WTC11 (cell line): ENCODE results near the gene PERP. TPM values are rescaled to one million over a fixed set of nuclear protein-coding genes. Genes with fewer than 3 reads are reported as not detected.

ENCODE experiments used
- ATAC-seq: fragments of 200-7000 bp; cut with Tn5 transposase; 2 replicates; pipeline ENCODE4 v1.10.0; 2021; ENCODE audit warnings: mild to moderate bottlenecking, moderate library complexity
- CTCF ChIA-PET: fragments of 300-600 bp; sonication (Branson Sonifier 250); formaldehyde crosslinking; loops from one replicate; lab custom pipeline; 2021; ENCODE audit warnings: antibody characterized with exemption; lab: Charles Lee
- POLR2A ChIA-PET: fragments of 350-600 bp; sonication (Branson Sonifier 250); formaldehyde crosslinking; loops from one replicate; lab custom pipeline; 2021; ENCODE audit warnings: antibody characterized with exemption; lab: Charles Lee
- DNase-seq: peaks from one replicate; pipeline ENCODE4 v3.0.0; 2021; ENCODE audit warnings: low spot score
- H3K27ac Mint-ChIP-seq: 2 replicates; pipeline ENCODE4 v1.8.0; 2021; ENCODE audit warnings: mixed read lengths
- H3K27me3 Mint-ChIP-seq: 2 replicates; pipeline ENCODE4 v1.8.0; 2021; ENCODE audit warnings: low read depth, mild to moderate bottlenecking, moderate library complexity, mixed read lengths
- H3K36me3 Mint-ChIP-seq: 2 replicates; pipeline ENCODE4 v1.8.0; 2021; ENCODE audit warnings: mixed read lengths
- H3K4me1 Mint-ChIP-seq: 2 replicates; pipeline ENCODE4 v1.8.0; 2022; ENCODE audit warnings: mixed read lengths
- H3K4me3 Mint-ChIP-seq: 2 replicates; pipeline ENCODE4 v1.8.0; 2021; ENCODE audit warnings: mild to moderate bottlenecking, moderate library complexity, mixed read lengths
- H3K9me3 Mint-ChIP-seq: 2 replicates; pipeline ENCODE4 v1.8.0; 2021; ENCODE audit warnings: mixed read lengths
- CREM ChIP-seq: sonication (generic); formaldehyde crosslinking; IDR thresholded peaks from 2 replicates; pipeline ENCODE4 v1.8.1; 2022; ENCODE audit warnings: mild to moderate bottlenecking, missing genetic modification reagents, moderate library complexity
- E2F4 ChIP-seq: sonication (generic); formaldehyde crosslinking; IDR thresholded peaks from 2 replicates; pipeline ENCODE4 v1.8.1; 2022; ENCODE audit warnings: low read depth, mild to moderate bottlenecking, moderate library complexity, missing genetic modification reagents, borderline replicate concordance
- EMX1 ChIP-seq: fragments of 250-450 bp; sonication (Bioruptor Pico); IDR thresholded peaks from 2 replicates; pipeline ENCODE4 v1.8.0; 2021; ENCODE audit warnings: mild to moderate bottlenecking
- FOXJ3 ChIP-seq: sonication (generic); formaldehyde crosslinking; IDR thresholded peaks from 2 replicates; pipeline ENCODE4 v1.9.0; 2021; ENCODE audit warnings: missing genetic modification reagents, mild to moderate bottlenecking, borderline replicate concordance
- GRHL2 ChIP-seq: fragments of 250-450 bp; sonication (Bioruptor Pico); IDR thresholded peaks from 2 replicates; pipeline ENCODE4 v1.8.0; 2022; ENCODE audit warnings: mild to moderate bottlenecking, moderate library complexity; ENCODE audit not compliant: insufficient replicate concordance, severe bottlenecking
- GTF2I ChIP-seq: fragments of 250-450 bp; sonication (Bioruptor Pico); conservative IDR thresholded peaks from 2 replicates; pipeline ENCODE4 v1.4.0; 2021; ENCODE audit warnings: mild to moderate bottlenecking
- HMGXB4 ChIP-seq: sonication (generic); formaldehyde crosslinking; IDR thresholded peaks from 2 replicates; pipeline ENCODE4 v1.8.1; 2023; ENCODE audit warnings: mild to moderate bottlenecking, moderate library complexity, missing genetic modification reagents
- IRF1 ChIP-seq: sonication (generic); formaldehyde crosslinking; IDR thresholded peaks from 2 replicates; pipeline ENCODE4 v1.8.0; 2023; ENCODE audit warnings: missing genetic modification reagents
- JUN ChIP-seq: sonication (generic); formaldehyde crosslinking; IDR thresholded peaks from 2 replicates; pipeline ENCODE4 v1.8.0; 2023; ENCODE audit warnings: mild to moderate bottlenecking, missing genetic modification reagents
- KAT7 ChIP-seq: sonication (generic); formaldehyde crosslinking; IDR thresholded peaks from 2 replicates; pipeline ENCODE4 v1.8.1; 2023; ENCODE audit warnings: missing genetic modification reagents, mild to moderate bottlenecking, borderline replicate concordance
- NR2C2 ChIP-seq: sonication (generic); formaldehyde crosslinking; IDR thresholded peaks from 2 replicates; pipeline ENCODE4 v1.8.0; 2022; ENCODE audit warnings: mild to moderate bottlenecking, missing genetic modification reagents
- OVOL2 ChIP-seq: fragments of 250-450 bp; sonication (Bioruptor Pico); IDR thresholded peaks from 2 replicates; pipeline ENCODE4 v1.9.0; 2021; ENCODE audit warnings: mild to moderate bottlenecking, borderline replicate concordance
- PRRX2 ChIP-seq: fragments of 250-450 bp; sonication (Bioruptor Pico); IDR thresholded peaks from 2 replicates; pipeline ENCODE4 v1.8.0; 2021; ENCODE audit warnings: mild to moderate bottlenecking
- SMAD3 ChIP-seq: sonication (generic); formaldehyde crosslinking; IDR thresholded peaks from 2 replicates; pipeline ENCODE4 v1.8.0; 2022; ENCODE audit warnings: missing genetic modification reagents, mild to moderate bottlenecking, borderline replicate concordance
- SOX15 ChIP-seq: fragments of 250-450 bp; sonication (Bioruptor Pico); IDR thresholded peaks from 2 replicates; pipeline ENCODE4 v1.9.0; 2021; ENCODE audit warnings: mild to moderate bottlenecking
- STAT6 ChIP-seq: sonication (generic); formaldehyde crosslinking; conservative IDR thresholded peaks from 2 replicates; pipeline ENCODE4 v1.8.1; 2023; ENCODE audit warnings: mild to moderate bottlenecking, low read depth, missing genetic modification reagents, moderate library complexity
- ZMAT4 ChIP-seq: fragments of 250-450 bp; sonication (Bioruptor Pico); IDR thresholded peaks from 2 replicates; pipeline ENCODE4 v1.9.0; 2021; ENCODE audit warnings: mild to moderate bottlenecking
- ZNF138 ChIP-seq: sonication (generic); formaldehyde crosslinking; conservative IDR thresholded peaks from 2 replicates; pipeline ENCODE4 v1.8.1; 2022; ENCODE audit warnings: mild to moderate bottlenecking, moderate library complexity, missing genetic modification reagents
- ZNF232 ChIP-seq: sonication (generic); formaldehyde crosslinking; IDR thresholded peaks from 2 replicates; pipeline ENCODE4 v1.8.0; 2022; ENCODE audit warnings: mild to moderate bottlenecking, missing genetic modification reagents
- ZNF425 ChIP-seq: fragments of 250-450 bp; sonication (Bioruptor Pico); conservative IDR thresholded peaks from 2 replicates; pipeline ENCODE4 v1.9.0; 2021; ENCODE audit warnings: mild to moderate bottlenecking
- total RNA-seq: library from RNA; stranded (reverse); gene quantifications from 3 replicates; pipeline ENCODE4 v1.2.3, GENCODE V29; 2021

PERP gene
- total RNA-seq, 1 experiment from 2014 or later = 26.9 TPM

- no peak overlapping the region for H3K4me3 Mint-ChIP-seq
- POLR2A ChIA-PET = no interaction called here
These were observed 3.0 kb upstream of the PERP start for GRCh38 chr6:138110229-138110628.

More at GRCh38 chr6:138110229-138110628, 3.0 kb upstream of the PERP start:
- DNase-seq = no peak
- peaks cover 12% of the 10 kb centered on the region for H3K4me1 Mint-ChIP-seq
- peaks cover 6% of the 10 kb centered on the region for H3K27me3 Mint-ChIP-seq
- no peaks in the 10 kb centered on the region for H3K36me3 Mint-ChIP-seq
- no peak for ATAC-seq
- H3K27ac Mint-ChIP-seq = no peak overlapping the region
- TF ChIP-seq E2F4 (CRISPR knock-in tag) (no peak), HMGXB4 (CRISPR knock-in tag) (no peak), ZNF232 (CRISPR knock-in tag) (no peak), OVOL2 (no peak), ZMAT4 (no peak), IRF1 (CRISPR knock-in tag) (no peak), PRRX2 (CRISPR knock-in tag) (no peak), CREM (no peak), NR2C2 (CRISPR knock-in tag) (no peak), FOXJ3 (CRISPR knock-in tag) (no peak), EMX1 (no peak), STAT6 (CRISPR knock-in tag) (no peak), GTF2I (no peak), ZNF138 (no peak), KAT7 (no peak), ZNF425 (CRISPR knock-in tag) (no peak), SOX15 (CRISPR knock-in tag) (no peak), SMAD3 (CRISPR knock-in tag) (no peak), JUN (CRISPR knock-in tag) (no peak), GRHL2 (CRISPR knock-in tag) (no peak)
- CTCF ChIA-PET = no interaction called here
- no peaks in the 10 kb centered on the region for H3K9me3 Mint-ChIP-seq
